ENCODE data around the gene PFKFB3. TPM values are rescaled to one million over a fixed set of nuclear protein-coding genes. Genes with fewer than 3 reads are reported as not detected.
A peak's percentile ranks its signal among the peaks of the same experiment; 100 is the strongest.

Gene PFKFB3
- total and polyA plus RNA-seq, 10 donors: 6.3 to 227 (median 113) TPM

- no peaks in the 10 kb centered on the region for H3K36me3 ChIP-seq
- peak overlapping the region; percentile 30 to 85 (median 72) for H3K27ac ChIP-seq
- peaks cover under 1 to 85% (median 37%) of the 10 kb centered on the region in 6 donors for H3K4me1 ChIP-seq
- intact Hi-C loops (cut with DNase I; ENCODE audit: low total_unique reads): no loop called here
- peak overlapping the region in 1 of 8 donors; percentile 39 for H3K4me3 ChIP-seq
- no peaks in the 10 kb centered on the region for H3K27me3 ChIP-seq (replicated peaks in 1 of 7)
- no peaks in the 10 kb centered on the region for H3K9me3 ChIP-seq
- DNase-seq: no peak
- TF ChIP-seq POLR2AphosphoS5 (IDR thresholded peaks at IDR 0.05) (no peak), POLR2A (IDR thresholded peaks at IDR 0.05) (no peak)
- TF ChIP-seq, protein P1, sequence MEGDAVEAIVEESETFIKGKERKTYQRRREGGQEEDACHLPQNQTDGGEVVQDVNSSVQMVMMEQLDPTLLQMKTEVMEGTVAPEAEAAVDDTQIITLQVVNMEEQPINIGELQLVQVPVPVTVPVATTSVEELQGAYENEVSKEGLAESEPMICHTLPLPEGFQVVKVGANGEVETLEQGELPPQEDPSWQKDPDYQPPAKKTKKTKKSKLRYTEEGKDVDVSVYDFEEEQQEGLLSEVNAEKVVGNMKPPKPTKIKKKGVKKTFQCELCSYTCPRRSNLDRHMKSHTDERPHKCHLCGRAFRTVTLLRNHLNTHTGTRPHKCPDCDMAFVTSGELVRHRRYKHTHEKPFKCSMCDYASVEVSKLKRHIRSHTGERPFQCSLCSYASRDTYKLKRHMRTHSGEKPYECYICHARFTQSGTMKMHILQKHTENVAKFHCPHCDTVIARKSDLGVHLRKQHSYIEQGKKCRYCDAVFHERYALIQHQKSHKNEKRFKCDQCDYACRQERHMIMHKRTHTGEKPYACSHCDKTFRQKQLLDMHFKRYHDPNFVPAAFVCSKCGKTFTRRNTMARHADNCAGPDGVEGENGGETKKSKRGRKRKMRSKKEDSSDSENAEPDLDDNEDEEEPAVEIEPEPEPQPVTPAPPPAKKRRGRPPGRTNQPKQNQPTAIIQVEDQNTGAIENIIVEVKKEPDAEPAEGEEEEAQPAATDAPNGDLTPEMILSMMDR (IDR thresholded peaks at IDR 0.05 in 8 of 11, conservative IDR thresholded peaks at IDR 0.05 in 3 of 11): no peak
- WGBS, 5 donors: 79 to 86% (median 83%) methylated on average over 5 of the region's 5 CpGs
Observed at GRCh38 chr10:6300784-6301460, 98.2 kb downstream of the PFKFB3 start.

- Histone ChIP-seq H3K27ac (no peak overlapping the region), H3K4me3 (no peak overlapping the region), H3K36me3 (no peaks in the 10 kb centered on the region), H3K9me3 (peaks cover 0 to 2% (median 0%) of the 10 kb centered on the region in 8 donors), H3K4me1 (peaks cover 3 to 83% (median 36%) of the 10 kb centered on the region in 6 donors), H3K27me3 (replicated peaks in 1 of 7) (no peaks in the 10 kb centered on the region)
- WGBS, 5 donors: 83 to 89% (median 84%) methylated on average over 7 of the region's 7 CpGs
- no peak for DNase-seq
- intact Hi-C loops (cut with DNase I; ENCODE audit: low total_unique reads): no loop called here
- TF ChIP-seq, protein P1 (IDR thresholded peaks at IDR 0.05 in 8 of 11, conservative IDR thresholded peaks at IDR 0.05 in 3 of 11): no peak
- TF ChIP-seq POLR2AphosphoS5 (IDR thresholded peaks at IDR 0.05): no peak
- TF ChIP-seq POLR2A (IDR thresholded peaks at IDR 0.05): no peak
Observed at GRCh38 chr10:6301488-6302075, 98.8 kb downstream of the PFKFB3 start.

Small RNA genes within 50 kb of the gene (small RNA-seq; reads per million reads assigned to genes)
- 0 reads per million in 4 donors for gene RF00019

Other genes starting within 250 kb of the PFKFB3 start
- 10 to 100 TPM; 18.7 to 37.4 (median 28.6) TPM for gene IL15RA, start 225.4 kb upstream of the PFKFB3 start, total RNA-seq
- gene IL15RA, start 225.4 kb upstream of the PFKFB3 start, polyA plus RNA-seq: 10 to 100 TPM in 2 of 3 donors, 1 to 10 TPM in 1; 9.9 to 13.8 (median 11.1) TPM
- gene IL2RA, start 140.6 kb upstream of the PFKFB3 start, total RNA-seq: 10 to 100 TPM in 5 of 7 donors, 1 to 10 TPM in 2; 3.5 to 78.7 (median 22.8) TPM
- 1 to 10 TPM; 5.0 to 9.7 (median 5.6) TPM for gene IL2RA, start 140.6 kb upstream of the PFKFB3 start, polyA plus RNA-seq
- gene RBM17, start 113.9 kb upstream of the PFKFB3 start, total RNA-seq: 100 to 1,000 TPM in 6 of 7 donors, 10 to 100 TPM in 1; 93.2 to 140 (median 120) TPM
- 100 to 1,000 TPM in 1 of 3 donors, 10 to 100 TPM in 2; 63.1 to 100 (median 93.5) TPM for gene RBM17, start 113.9 kb upstream of the PFKFB3 start, polyA plus RNA-seq

All from spleen (tissue), 11 donors.